Natural killer cell treated with Interleukin-12 subunit alpha and Interleukin-12 subunit beta and Interleukin-15 and Interleukin-18, amount 100 ng/mL, for 72 hours (primary cell): ENCODE results near the gene FDXR. TPM values are rescaled to one million over a fixed set of nuclear protein-coding genes. Genes with fewer than 3 reads are reported as not detected.
A peak's percentile ranks its signal among the peaks of the same experiment; 100 is the strongest.

Experiments used
- ATAC-seq, 2 donors: fragments of 150-1000 bp; cut with Tn5 transposase in 1 of 2; sonication (Bioruptor Pico), chemical (Tn5 transposase) in 1 of 2; 2 replicates each; pipeline ENCODE4 v1.10.0; 2021
- DNase-seq: peaks from one replicate; pipeline ENCODE4 v3.0.0; 2022; ENCODE audit warnings: low spot score
- H3K27ac Mint-ChIP-seq, 2 donors: 1 replicate in 1 of 2; 2 replicates in 1 of 2; pipeline ENCODE4 v1.8.0; 2022; ENCODE audit warnings: mixed read lengths in 2 of 2, mild to moderate bottlenecking in 1 of 2, moderate library complexity in 1 of 2
- H3K27me3 Mint-ChIP-seq, 2 donors: 1 replicate in 1 of 2; 2 replicates in 1 of 2; pipeline ENCODE4 v1.8.0; 2022; ENCODE audit warnings: mixed read lengths in 2 of 2
- H3K36me3 Mint-ChIP-seq: one replicate; pipeline ENCODE4 v1.8.0; 2022; ENCODE audit warnings: mixed read lengths
- H3K4me1 Mint-ChIP-seq, 2 donors: 1 replicate in 1 of 2; 2 replicates in 1 of 2; pipeline ENCODE4 v1.8.0; 2022; ENCODE audit warnings: low read depth in 2 of 2, mixed read lengths in 2 of 2, mild to moderate bottlenecking in 1 of 2
- H3K4me3 Mint-ChIP-seq: one replicate; pipeline ENCODE4 v1.8.0; 2022; ENCODE audit warnings: mixed read lengths
- H3K9me3 Mint-ChIP-seq: 2 replicates; pipeline ENCODE4 v1.8.0; 2022; ENCODE audit warnings: mixed read lengths
- total RNA-seq, 2 donors: library from RNA; stranded (reverse); gene quantifications; one replicate each; pipeline ENCODE4 v1.2.3, GENCODE V29; 2022

Gene FDXR
- total RNA-seq, 2 donors from 2014 or later, result 9.8 to 16.7 TPM

DNA sequence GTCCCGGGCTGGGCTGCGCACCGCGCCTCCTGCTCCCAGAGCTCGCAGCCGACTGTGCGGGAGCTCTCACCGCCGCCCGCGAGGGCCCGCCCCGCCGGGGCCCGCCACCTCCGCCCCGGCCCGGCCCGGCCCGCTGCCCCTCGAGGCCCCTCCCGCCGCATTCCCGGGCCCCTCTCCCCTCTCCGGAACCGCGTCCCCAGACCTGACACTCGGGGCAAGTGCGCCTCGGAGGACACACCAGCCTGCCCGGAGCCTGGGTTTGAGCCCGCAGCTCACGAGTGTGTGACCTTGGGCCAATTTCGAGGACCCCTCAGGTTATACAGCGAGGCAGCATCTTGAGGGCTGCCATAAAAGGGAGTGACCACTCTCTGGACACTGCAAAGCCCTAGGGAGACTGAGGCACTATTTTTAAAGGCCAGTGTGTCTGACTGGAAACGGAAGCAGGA is 11.1 kb downstream of the FDXR start:
- no peak overlapping the region for H3K4me3 Mint-ChIP-seq
- no peak for DNase-seq
- no peak for ATAC-seq
- H3K36me3 Mint-ChIP-seq, result no peaks in the 10 kb centered on the region
- H3K27ac Mint-ChIP-seq, result no peak overlapping the region
- H3K4me1 Mint-ChIP-seq, result peaks cover 6 to 16% of the 10 kb centered on the region in 2 donors
- H3K27me3 Mint-ChIP-seq, result peaks cover 24 to 26% of the 10 kb centered on the region in 2 donors
- no peaks in the 10 kb centered on the region for H3K9me3 Mint-ChIP-seq

GRCh38 chr17:74860872-74861661 is 11.7 kb downstream of the FDXR start:
- Mint-ChIP-seq H3K4me1 (peaks cover 6 to 16% of the 10 kb centered on the region in 2 donors), H3K27me3 (peaks cover 30 to 32% of the 10 kb centered on the region in 2 donors), H3K36me3 (no peaks in the 10 kb centered on the region), H3K4me3 (peak overlapping the region; percentile 10), H3K9me3 (no peaks in the 10 kb centered on the region), H3K27ac (no peak overlapping the region)
- ATAC-seq (no peak), DNase-seq (no peak)

DNA sequence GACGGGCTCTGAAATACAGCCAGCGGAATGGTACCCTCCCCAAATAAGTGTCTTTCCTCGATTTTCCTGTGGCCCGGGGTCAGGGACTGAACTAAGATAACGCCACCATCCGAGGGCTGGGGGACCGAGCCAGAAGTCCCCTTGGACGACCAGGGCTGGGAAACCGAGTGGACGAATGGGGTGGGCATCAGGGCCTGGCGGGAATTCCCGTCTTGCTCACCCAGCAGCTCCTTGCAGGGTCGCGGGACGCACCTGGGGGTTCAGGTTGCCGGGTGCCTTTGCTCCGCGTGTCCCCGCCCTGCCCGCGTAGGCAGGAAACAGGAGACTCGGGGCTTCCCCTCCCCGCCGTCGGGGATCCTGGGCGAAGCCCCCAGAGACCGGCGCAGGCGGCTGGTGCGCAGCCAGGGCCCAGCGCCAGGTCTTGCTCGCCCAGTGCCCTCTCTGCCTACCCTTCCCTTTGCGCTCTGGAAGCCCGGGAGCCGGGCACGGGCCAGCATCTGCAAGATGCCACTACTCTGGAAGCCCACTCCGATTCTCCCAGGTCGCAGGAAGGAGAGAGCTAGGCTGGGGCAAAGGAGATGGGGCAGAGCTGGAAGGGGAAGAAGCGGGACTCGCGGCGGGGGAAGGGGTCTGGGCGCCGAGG is 12.4 kb downstream of the FDXR start:
- Mint-ChIP-seq H3K27ac (no peak overlapping the region), H3K36me3 (no peaks in the 10 kb centered on the region), H3K4me3 (peak overlapping the region; percentile 17), H3K27me3 (peaks cover 34 to 35% of the 10 kb centered on the region in 2 donors), H3K9me3 (no peaks in the 10 kb centered on the region), H3K4me1 (peaks cover 6 to 16% of the 10 kb centered on the region in 2 donors)
- no peak for ATAC-seq
- no peak for DNase-seq

DNA sequence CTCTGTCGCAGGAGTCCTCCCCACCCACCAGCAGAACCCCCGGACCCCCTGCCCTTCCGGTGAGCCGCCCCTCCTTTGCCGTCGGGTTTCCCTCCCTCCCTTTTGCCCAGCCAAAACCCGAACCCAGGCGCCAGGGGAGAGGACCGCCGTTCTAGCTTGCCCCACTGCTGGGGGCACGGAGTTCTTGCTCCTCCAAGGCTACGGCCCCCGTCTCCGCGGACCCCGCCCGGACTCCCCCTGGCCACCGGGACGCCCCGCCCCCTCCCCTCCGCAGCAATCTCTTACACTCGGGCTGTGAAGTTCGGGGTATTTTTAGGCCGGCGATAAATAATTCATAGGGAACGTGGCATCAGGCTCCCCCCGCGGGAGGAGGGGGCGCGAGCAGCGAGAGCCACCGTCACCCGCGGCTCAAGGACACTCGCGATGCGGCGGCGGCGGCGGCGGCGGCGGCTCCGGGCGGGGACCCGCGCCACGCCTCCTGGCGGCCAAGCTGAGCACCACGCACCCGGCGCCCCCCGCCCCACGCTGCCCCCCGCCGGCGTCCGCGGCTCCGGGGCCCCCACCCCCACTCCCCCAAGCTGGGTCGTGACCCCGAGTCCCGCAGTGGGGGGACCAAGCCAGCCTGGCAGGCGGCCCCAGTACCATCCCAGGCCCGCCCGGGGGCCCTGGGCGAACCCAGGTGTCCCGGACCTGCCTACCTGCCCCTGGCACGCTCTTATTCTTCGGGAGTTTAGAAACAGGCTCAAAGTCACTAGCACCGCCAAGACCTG is 13.2 kb downstream of the FDXR start, which contains the start of gene GRIN2C:
TSS of gene GRIN2C (minus strand) at position 427 of the 770 bp plus-strand sequence. CDS start 4,793 bp downstream, outside the sequence.
- Mint-ChIP-seq H3K27me3 (peaks cover 34 to 39% of the 10 kb centered on the region in 2 donors), H3K9me3 (no peaks in the 10 kb centered on the region), H3K4me1 (peaks cover under 1 to 10% of the 10 kb centered on the region in 2 donors), H3K4me3 (peak within 1 kb of the TSS; percentile 52), H3K36me3 (no peaks in the 10 kb centered on the region), H3K27ac (no peak within 1 kb of the TSS)
- no peak for DNase-seq
- ATAC-seq, result peak in 1 of 2 donors; percentile 34

DNA sequence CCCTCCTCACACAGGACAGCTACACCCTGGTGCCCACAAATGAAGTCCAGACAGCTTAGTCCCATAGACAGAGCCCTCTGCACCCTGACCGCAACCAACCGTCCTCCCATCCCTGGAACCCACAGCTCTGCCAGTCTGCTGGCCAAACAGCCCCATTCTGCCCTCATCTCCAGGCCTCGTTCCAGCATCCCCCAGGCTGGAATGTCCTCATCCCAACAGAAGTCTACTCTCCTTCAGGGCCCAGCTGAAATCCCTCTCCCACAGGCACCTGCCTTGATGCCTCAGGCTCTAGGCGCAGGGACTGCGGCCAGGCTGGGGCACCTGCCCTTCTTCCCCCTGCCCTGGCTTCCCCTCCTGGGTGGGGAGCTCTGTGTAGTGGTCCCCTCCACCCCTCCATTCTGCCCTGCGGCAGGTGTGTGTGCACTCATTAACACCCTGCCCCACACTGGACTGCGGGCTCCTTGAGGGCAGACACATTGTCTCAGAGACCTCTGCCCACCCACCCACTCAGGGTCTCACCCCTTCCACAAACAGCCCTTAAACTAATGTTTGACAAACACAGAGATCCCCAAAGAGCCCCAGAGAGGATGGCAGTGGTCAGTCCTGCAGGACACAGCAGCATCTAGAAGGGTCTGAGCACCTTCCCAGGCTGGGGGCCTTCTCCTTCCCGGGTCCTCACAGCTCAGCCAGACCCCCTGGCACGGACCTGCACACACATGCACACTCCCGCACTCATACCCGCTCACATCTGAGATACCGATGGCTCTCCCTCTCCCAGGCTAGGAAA is 13.9 kb downstream of the FDXR start:
- H3K36me3 Mint-ChIP-seq, result no peaks in the 10 kb centered on the region
- peaks cover 37 to 47% of the 10 kb centered on the region in 2 donors for H3K27me3 Mint-ChIP-seq
- no peaks in the 10 kb centered on the region for H3K9me3 Mint-ChIP-seq
- peaks cover 0 to 10% of the 10 kb centered on the region in 2 donors for H3K4me1 Mint-ChIP-seq
- ATAC-seq (no peak), DNase-seq (no peak)
- no peak overlapping the region for H3K27ac Mint-ChIP-seq
- peak overlapping the region; percentile 52 for H3K4me3 Mint-ChIP-seq

- DNase-seq (no peak), ATAC-seq (no peak)
- Mint-ChIP-seq H3K27ac (no peak overlapping the region), H3K9me3 (no peaks in the 10 kb centered on the region), H3K36me3 (no peaks in the 10 kb centered on the region), H3K4me3 (no peak overlapping the region), H3K4me1 (peaks cover 0 to 10% of the 10 kb centered on the region in 2 donors), H3K27me3 (peaks cover 50 to 55% of the 10 kb centered on the region in 2 donors)
These were observed 15.6 kb downstream of the FDXR start for GRCh38 chr17:74857191-74857590.

GRCh38 chr17:74856112-74856511 is 16.7 kb downstream of the FDXR start:
- no peaks in the 10 kb centered on the region for H3K36me3 Mint-ChIP-seq
- H3K4me3 Mint-ChIP-seq, result no peak overlapping the region
- H3K9me3 Mint-ChIP-seq, result no peaks in the 10 kb centered on the region
- DNase-seq, result no peak
- no peak for ATAC-seq
- peaks cover 54 to 57% of the 10 kb centered on the region in 2 donors for H3K27me3 Mint-ChIP-seq
- no peak overlapping the region for H3K27ac Mint-ChIP-seq
- peaks cover 0 to 9% of the 10 kb centered on the region in 2 donors for H3K4me1 Mint-ChIP-seq

- Mint-ChIP-seq H3K27me3 (peaks cover 58 to 63% of the 10 kb centered on the region in 2 donors), H3K36me3 (no peaks in the 10 kb centered on the region), H3K4me3 (no peak overlapping the region), H3K27ac (no peak overlapping the region), H3K4me1 (peaks cover 0 to 10% of the 10 kb centered on the region in 2 donors), H3K9me3 (no peaks in the 10 kb centered on the region)
- ATAC-seq (no peak), DNase-seq (no peak)
These were observed 17.5 kb downstream of the FDXR start for GRCh38 chr17:74855323-74855722.

GRCh38 chr17:74854792-74855191 is 18.0 kb downstream of the FDXR start:
- Mint-ChIP-seq H3K36me3 (no peaks in the 10 kb centered on the region), H3K4me1 (peaks cover 0 to 8% of the 10 kb centered on the region in 2 donors), H3K27me3 (peaks cover 58 to 63% of the 10 kb centered on the region in 2 donors), H3K4me3 (no peak overlapping the region), H3K27ac (no peak overlapping the region), H3K9me3 (no peaks in the 10 kb centered on the region)
- DNase-seq (no peak), ATAC-seq (no peak)

DNA sequence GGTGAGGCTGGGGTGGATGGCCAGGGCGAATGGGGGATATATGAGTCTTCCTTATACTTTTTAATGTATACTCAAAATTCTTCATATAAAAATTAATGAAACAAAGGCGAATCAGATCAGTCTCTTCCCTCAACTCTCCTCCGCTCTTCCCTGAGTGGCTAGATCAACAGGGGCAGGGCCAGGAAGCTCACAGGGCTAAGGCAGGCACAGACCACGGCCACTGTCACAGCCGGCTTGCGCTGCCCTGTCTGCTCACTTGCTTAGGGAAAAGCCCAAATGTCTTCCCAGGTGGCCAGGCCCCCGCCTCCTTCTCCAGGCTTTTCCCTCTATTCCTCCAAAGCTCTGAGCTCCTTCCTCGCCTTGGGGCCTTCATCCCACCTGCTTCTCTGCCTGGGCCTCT is 19.1 kb downstream of the FDXR start:
- H3K4me3 Mint-ChIP-seq, result no peak overlapping the region

DNA sequence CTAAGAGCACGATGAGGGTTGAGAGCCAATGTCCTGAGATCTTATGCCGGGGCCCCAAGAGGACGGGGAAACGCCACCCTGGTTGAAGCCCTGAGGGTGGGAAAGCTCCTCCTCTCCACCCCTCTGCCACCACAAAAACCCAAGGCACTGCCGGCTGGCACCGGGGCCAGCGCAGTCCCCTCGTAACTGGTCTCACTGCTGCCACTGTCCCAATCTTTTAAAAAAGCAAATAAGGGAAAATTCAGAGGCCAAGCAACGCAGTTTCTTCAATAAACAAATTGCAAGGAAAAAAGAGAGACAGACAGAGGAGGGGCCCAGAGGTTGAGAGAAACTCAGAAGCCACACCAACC is 19.8 kb downstream of the FDXR start:
- Mint-ChIP-seq H3K36me3 (no peaks in the 10 kb centered on the region), H3K4me3 (no peak overlapping the region), H3K9me3 (no peaks in the 10 kb centered on the region), H3K27me3 (peaks cover 45 to 53% of the 10 kb centered on the region in 2 donors), H3K27ac (no peak overlapping the region), H3K4me1 (peaks cover 0 to 5% of the 10 kb centered on the region in 2 donors)
- no peak for DNase-seq
- ATAC-seq, result no peak

More for the DNA sequence above, 19.1 kb downstream of the FDXR start:
- Mint-ChIP-seq H3K27me3 (peaks cover 51 to 56% of the 10 kb centered on the region in 2 donors), H3K36me3 (no peaks in the 10 kb centered on the region), H3K4me1 (peaks cover 0 to 5% of the 10 kb centered on the region in 2 donors), H3K9me3 (no peaks in the 10 kb centered on the region), H3K27ac (no peak overlapping the region)
- ATAC-seq (no peak), DNase-seq (no peak)

DNA sequence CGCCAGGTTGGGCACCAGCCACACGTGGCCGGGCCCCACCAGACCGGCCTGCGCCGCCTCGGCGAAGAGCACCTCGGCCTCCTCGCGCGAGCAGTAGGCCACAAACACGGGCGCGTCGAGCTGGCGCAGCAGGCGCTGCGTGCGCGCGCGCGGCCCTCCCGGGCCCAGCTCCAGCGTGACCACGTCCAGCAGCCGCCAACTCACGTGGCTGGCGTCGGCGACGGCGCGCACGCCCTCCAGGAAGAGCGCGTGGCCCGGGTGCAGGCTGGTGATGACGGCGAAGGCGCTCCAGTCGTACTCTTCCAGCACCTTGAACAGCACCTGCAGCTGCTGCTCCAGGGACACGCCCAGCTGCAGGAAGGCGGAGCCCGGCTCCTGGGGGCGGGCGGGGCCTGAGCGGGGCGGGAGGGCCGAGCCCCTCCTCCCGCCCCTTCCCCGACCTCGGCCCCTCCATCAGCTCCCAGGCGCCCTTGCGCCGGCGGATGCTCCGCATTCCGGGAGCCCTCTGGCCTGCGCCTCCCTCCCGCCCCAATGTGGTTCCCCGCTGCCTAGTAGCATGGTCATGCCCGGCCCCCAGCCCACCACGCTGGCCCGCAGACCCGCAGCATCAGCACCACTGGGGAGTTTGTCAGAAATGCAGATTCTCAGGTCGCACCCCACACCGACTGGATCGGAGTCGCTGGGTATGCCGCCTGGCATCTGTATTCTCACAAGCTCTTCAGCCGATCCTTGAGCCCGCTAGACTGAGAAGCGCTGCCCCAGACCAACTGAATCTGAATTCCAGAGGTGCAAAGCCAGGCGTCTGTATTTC is 20.4 kb downstream of the FDXR start:
- peak in 1 of 2 donors; percentile 63 for ATAC-seq
- Mint-ChIP-seq H3K27me3 (peaks cover 40 to 48% of the 10 kb centered on the region in 2 donors), H3K4me1 (peaks cover 0 to 5% of the 10 kb centered on the region in 2 donors), H3K36me3 (no peaks in the 10 kb centered on the region), H3K9me3 (no peaks in the 10 kb centered on the region), H3K27ac (no peak overlapping the region), H3K4me3 (no peak overlapping the region)
- no peak for DNase-seq
